A549 (cell line): ENCODE data around the gene FRMD4A.

Experiments
- BHLHE40 ChIP-seq: IDR thresholded peaks from 2 replicates; pipeline ENCODE4 v1.6.1; 2012; ENCODE audit warnings: low read depth, low read length, inconsistent platforms
- CHD2 ChIP-seq: fragments of 150-350 bp; IDR thresholded peaks from 2 replicates; pipeline ENCODE4 v1.6.1; 2014; ENCODE audit warnings: low read length; ENCODE audit not compliant: partially characterized antibody
- EHMT2 ChIP-seq: fragments of 200-600 bp; sonication (generic); IDR thresholded peaks from 2 replicates; pipeline ENCODE4 v1.6.1; 2016; ENCODE audit warnings: antibody characterized with exemption, low read depth, mild to moderate bottlenecking, moderate library complexity
- EP300 ChIP-seq, 2 experiments: fragments of >200 bp; sonication (Bioruptor Twin); formaldehyde crosslinking; IDR thresholded peaks; 2 replicates in 1 of 2; 3 replicates in 1 of 2; pipeline ENCODE4 v1.6.1; 2016 to 2017
- HOXA7 ChIP-seq: fragments of 250-450 bp; sonication (Bioruptor Pico); IDR thresholded peaks from 2 replicates; pipeline ENCODE4 v1.5.0; 2020; ENCODE audit warnings: mild to moderate bottlenecking, moderate library complexity
- JUNB ChIP-seq: fragments of >200 bp; sonication (Bioruptor Twin); formaldehyde crosslinking; IDR thresholded peaks from 2 replicates; pipeline ENCODE4 v1.6.1; 2016
- MAFK ChIP-seq: fragments of 450-650 bp; IDR thresholded peaks from 2 replicates; pipeline ENCODE4 v1.6.1; 2014; ENCODE audit not compliant: partially characterized antibody
- POLR2AphosphoS2 ChIP-seq: conservative IDR thresholded peaks from 2 replicates; pipeline ENCODE4 v1.6.1; 2012; ENCODE audit warnings: low read length, improper control_type of control experiment, inconsistent platforms
- RAD21 ChIP-seq, 2 experiments: fragments of >200 bp in 1 of 2; sonication (Bioruptor Twin) in 1 of 2; formaldehyde crosslinking in 1 of 2; IDR thresholded peaks in 1 of 2; conservative IDR thresholded peaks in 1 of 2; 2 replicates in 1 of 2; 3 replicates in 1 of 2; pipeline ENCODE4 v1.6.1; 2012 to 2018; ENCODE audit warnings: inconsistent platforms in 1 of 2
- RNF2 ChIP-seq: fragments of 200-600 bp; sonication (generic); IDR thresholded peaks from 2 replicates; pipeline ENCODE4 v1.6.1; 2016; ENCODE audit warnings: low read depth, mild to moderate bottlenecking, antibody characterized with exemption, moderate library complexity, borderline replicate concordance
- TF ChIP-seq, protein P1 (sequence below): fragments of >200 bp; sonication (Bioruptor Twin); formaldehyde crosslinking; IDR thresholded peaks from 3 replicates; pipeline ENCODE4 v1.5.1; 2016

DNA sequence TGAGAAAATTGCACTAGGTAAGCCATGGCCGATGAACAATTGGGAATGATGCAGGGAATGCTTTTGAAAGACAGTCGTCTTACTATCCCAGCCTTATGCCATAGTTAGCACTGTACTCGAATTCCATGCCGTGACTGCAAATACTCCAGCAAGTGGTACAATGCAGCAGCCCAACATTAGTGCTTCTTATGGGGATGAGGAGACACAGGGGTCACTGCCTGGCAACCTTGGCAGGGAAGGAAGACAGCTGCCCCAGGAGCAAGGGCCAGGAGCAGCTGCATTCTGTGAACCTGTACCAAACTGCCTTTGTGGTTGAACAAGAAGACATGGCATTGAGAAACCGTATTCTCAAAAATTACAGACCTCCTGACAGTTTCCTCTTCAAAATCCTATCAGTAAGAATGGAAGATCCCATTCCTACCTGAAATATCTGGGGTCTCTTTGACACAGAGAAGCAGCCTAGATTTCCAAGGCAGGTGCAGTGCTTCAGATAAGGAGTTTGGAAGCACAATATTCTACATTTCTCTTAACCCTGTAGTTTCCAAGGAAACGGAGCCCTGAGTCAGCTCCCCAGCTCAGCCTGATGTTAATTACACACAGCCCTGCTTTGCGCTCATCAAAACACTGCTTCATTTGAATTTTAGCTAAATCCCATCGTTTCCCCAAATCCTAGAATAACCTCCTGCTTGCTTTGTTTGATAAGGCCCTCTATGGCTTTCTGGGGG is 49.0 kb upstream of the FRMD4A start:
- TF ChIP-seq CHD2 (no peak), BHLHE40 (no peak), JUNB (no peak), RAD21 (conservative IDR thresholded peaks at IDR 0.05 in 1 of 2, IDR thresholded peaks at IDR 0.05 in 1 of 2) (no peak), EP300 (IDR thresholded peaks at IDR 0.05) (no peak), POLR2AphosphoS2 (no peak), RNF2 (no peak), HOXA7 (no peak), EHMT2 (no peak), MAFK (no peak)
- TF ChIP-seq, protein P1, sequence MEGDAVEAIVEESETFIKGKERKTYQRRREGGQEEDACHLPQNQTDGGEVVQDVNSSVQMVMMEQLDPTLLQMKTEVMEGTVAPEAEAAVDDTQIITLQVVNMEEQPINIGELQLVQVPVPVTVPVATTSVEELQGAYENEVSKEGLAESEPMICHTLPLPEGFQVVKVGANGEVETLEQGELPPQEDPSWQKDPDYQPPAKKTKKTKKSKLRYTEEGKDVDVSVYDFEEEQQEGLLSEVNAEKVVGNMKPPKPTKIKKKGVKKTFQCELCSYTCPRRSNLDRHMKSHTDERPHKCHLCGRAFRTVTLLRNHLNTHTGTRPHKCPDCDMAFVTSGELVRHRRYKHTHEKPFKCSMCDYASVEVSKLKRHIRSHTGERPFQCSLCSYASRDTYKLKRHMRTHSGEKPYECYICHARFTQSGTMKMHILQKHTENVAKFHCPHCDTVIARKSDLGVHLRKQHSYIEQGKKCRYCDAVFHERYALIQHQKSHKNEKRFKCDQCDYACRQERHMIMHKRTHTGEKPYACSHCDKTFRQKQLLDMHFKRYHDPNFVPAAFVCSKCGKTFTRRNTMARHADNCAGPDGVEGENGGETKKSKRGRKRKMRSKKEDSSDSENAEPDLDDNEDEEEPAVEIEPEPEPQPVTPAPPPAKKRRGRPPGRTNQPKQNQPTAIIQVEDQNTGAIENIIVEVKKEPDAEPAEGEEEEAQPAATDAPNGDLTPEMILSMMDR: no peak
